C1 segment of cervical spinal cord (tissue), 14 donors: ENCODE results near the gene JAZF1.

ENCODE experiments used
- DNase-seq, 14 donors: peaks; one replicate each; lab custom pipeline; 2025; lab: John Stamatoyannopoulos, UW

JAZF1 gene

DNA sequence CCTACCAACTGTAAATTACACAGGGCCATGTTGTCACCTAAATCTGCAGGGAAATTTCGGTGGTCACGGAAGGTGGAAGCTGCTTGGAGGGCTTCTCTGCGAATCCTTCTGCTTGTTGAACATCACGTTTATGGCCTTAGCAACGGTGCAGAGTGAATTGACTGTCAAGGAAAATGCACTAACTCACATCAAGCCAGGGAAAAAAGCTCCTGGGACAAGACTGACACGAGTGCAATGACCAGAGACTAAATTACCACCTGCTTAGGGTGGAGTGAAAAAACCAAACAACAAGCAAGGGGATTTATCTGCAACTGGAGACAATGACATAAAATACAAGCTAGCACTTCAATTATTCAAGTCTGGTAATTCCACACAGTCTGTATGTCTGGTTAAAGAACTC lies 211.2 kb downstream of the JAZF1 start:
- no peak for DNase-seq

DNA sequence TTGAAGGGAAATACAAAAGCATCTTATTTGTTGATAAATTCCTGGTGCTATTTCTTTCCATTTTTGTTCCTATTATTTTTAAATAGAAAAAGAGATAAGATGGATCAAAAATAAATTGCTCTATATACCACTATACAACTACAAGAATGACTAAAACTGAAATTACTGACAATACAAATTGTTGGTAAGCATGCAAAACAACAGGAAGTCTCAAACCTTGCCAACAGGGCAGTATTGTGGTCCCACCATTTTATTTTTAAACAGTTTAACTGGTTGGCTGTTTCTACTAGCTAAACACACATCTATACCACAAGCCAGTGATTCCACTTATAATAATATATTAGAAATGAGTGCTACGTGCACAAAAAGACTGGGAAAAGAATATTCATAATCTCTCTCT lies 213.0 kb downstream of the JAZF1 start:
- no peak for DNase-seq

DNA sequence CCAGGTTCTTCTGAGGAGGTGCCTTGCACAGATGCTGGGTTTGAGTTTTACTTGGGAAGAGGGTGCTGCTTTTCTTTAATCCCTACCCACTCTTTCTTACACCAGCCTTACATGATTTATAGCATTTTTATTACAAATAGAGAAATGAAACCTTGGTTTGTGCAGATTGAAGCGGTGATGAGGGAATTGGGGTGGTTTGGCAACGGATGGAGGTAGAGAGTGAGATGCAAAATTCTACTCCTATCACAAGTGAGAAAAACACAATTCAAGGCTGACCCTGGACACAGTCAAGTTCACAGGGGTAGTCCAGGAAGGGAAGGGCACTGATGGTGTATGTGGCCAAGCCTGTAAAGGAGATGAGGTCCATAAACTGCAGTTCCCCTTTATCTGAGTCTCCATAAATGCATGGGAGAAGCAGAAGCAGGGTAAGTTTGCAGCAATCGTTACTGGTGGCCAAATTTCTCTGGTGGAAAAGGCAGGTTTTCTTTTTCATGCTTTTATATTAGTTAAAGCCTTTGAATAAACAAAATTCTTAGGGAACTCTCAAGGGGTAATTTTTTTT lies 214.3 kb downstream of the JAZF1 start:
- no peak for DNase-seq

DNA sequence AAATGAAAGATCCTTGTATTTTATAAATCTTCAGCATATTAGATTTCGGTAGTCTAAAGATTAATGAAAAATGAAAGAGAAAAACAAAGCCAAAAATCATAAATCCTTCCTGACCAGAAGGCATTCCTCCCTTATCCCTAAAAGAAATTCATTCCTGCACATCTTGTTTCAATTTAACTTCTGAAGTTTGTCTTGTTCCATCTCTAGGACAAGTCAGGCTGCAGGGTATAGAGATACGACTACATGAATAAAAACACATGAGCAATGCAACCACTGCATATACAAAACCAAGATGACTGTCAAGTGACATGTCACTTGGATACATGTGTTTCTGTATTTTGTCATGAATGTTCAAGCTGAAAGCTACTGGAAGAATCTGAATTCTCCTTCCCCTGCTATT lies 214.9 kb downstream of the JAZF1 start:
- DNase-seq = no peak

DNA sequence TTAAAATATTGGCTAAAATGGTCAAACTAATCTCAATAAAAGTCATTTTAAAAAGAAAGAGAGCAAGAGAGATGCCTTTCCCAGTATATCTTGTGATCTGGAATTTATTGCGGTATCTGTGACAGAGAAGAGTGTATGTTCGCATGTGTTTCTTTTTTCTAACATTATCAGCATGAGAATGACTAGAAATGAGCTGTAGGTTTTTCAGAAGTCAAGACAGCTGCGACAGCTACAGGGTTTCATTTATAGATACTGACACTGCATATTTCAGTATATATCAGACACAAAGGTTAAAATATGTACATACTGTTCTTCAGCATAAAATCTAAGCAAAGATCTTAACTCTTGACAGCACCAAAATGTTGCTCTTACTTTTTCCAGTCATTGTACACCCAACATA lies 215.8 kb downstream of the JAZF1 start:
- no peak for DNase-seq

DNA sequence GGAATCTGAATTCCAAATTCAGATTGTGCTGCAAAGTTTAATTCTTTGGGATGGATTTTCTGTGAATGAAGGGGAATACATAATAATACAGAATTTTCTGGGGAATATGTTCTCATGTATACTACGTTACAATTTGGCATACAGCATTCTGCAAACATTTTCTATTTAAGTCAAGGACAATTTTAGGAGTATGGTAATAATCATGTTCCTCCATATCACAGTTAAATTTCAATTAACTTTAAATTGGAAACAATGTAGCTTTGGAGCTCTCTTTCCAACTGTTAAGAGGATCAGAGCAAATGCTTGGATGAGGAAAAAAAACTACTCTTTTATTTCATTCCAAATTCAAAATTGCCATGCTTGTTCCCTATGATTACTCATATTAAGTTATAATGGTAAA lies 217.5 kb downstream of the JAZF1 start:
- DNase-seq = no peak

DNA sequence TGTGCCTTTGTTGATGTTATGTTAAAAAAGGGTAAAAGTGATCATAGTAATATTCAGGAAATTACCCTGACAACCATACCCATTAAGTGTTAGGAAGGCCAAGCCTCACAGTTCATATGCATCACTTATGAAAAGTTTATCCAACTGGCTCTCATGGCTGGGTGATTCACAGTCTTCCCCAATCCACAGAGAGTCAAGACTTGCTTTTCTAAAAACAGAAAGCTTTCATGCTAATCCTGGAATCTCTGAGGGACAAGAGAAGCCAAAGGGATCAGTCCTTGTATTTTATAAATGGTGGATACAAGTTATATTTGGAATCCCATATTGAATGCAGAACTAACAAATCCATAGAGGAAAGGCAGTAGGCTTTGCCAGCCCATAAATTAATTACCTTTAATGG lies 218.3 kb downstream of the JAZF1 start:
- no peak for DNase-seq

DNA sequence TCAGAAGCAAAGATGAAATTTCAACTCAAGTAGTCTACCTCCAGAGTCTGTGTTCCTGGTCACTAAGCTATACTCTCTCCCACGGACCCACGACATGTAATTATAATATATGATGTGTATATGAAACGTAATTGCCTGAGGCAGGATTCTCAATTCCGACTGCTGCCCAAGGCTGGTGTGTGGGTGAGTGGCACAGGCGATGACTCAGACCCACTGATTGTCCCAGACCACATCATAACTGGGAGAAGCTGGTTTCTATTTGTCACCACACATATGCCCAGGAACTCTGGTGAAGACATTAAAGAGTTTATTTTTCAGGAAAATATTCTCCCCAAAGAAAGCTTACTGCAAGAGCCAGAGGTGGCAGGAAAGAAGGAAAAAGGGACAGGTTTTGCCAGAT lies 219.3 kb downstream of the JAZF1 start:
- peak in 1 of 14 donors; percentile 15 for DNase-seq

DNA sequence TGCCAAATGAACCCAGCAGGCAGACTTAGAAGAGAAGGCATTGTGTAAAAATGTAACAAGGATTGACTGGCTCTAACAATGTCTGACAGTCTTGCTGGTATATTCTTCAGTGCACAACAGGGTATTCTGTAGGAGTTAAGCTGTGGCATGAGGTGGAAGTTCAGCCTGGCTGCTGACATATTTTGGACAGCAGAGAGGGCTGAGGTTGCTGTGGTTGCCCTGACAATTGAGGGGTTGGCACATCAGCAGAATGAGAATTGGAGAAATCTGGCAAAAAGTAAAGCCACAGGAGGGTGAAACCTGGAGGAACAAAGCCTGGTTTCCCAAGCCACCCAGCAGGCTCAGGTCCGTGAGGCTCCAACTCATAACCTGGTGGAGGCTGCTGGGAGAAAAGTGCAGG lies 220.2 kb downstream of the JAZF1 start:
- no peak for DNase-seq

DNA sequence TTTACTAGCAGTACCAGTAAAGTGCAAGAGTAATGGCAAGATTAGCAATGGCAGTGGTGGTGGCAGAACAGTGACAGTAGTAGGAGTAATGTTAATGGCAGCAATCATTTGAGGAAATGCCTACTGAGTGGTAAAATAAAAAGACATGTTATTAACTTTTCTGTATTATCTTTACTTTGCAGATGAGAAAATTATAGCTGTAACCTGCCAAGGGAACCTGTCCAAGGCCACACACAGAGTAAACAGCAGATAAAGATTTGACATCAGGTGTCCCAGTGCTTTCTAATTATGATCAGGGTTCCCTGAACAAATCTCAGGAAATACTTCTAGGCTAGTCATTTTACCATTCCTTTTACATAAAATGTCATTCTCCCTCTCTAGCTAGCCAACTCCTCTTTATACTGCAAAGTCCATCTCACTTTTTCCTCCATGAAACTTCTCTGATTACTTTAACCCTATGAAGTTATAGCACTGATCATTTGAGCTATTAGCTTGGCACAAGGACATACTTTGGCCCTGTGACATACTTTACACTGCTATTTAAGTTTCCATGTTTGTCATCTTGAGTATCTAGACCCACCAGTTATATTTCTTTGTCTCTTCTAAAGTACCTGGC lies 221.6 kb downstream of the JAZF1 start:
- no peak for DNase-seq

DNA sequence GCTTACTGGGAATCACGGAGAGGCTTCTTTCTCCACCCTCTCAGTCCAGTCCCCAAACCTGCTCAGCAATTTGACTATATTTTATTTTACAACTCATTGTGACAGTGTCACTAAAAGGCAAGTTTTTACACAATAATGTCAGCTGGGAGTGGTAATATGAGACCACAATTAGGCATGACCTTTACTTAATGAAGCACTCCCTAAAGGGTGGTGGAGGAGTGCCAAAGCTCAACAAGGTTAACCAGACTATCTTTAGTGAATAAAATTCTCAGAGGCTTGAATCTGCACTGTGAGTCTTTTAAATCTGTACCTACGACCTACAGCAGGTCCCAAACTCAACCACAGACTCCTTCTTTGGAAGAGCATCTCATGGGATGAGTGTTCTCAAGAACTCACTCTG lies 225.0 kb downstream of the JAZF1 start:
- DNase-seq = no peak

DNA sequence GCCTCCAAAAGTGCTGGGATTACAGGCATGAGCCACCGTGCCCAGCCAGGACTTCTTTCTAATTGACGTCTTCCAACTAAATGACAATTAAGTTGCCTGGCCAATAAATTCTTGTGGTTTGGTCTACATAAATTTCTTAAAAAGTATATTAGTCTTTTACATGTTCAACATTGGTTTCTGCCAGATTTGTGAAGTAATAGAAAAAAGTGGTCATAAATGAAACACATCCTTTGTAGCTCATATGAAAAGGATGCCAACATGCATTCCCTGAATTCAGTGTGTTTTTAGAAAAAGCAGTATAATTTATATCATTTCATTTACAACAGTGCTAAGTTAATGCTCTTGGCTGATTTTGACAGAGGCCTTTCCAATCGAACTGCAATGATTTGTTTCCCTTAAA lies 225.6 kb downstream of the JAZF1 start:
- DNase-seq = no peak

DNA sequence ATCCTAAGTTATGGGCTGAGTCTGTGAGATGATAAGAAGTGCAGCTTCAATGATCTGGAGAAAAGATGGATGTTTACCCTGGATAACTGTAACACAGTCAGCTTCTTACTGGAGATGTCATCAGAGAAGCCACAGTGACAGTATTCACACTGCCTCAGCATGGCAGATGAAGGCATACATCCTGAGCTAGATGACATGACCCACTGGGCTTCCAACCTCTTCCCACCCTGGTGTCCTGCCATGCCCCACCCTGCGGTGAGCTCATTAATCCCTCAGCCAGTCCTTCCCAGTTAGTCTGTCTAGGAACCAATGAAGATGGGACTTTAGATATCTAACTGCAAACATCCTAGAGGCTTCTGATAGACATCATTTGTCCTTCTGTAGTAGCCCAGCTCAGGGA lies 226.8 kb downstream of the JAZF1 start:
- DNase-seq = no peak

DNA sequence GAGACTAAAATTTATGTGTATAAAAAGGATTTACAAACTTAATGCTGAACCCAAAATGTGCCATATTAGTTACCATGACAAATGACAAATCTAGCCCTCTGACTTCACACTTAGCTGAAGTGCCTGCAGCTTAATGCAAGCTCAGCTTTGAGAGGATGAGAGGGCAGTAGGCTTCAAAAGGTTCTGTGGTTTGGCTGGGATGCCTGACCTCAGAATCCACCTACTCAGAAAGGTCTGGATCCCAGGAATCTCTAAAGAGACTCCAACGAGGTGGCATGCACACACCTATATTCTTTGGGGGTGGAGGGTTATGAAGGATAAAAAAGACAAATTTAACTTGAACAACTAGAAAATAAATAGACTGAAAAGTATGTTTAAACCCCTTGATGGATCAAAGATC lies 227.2 kb downstream of the JAZF1 start:
- no peak for DNase-seq

DNA sequence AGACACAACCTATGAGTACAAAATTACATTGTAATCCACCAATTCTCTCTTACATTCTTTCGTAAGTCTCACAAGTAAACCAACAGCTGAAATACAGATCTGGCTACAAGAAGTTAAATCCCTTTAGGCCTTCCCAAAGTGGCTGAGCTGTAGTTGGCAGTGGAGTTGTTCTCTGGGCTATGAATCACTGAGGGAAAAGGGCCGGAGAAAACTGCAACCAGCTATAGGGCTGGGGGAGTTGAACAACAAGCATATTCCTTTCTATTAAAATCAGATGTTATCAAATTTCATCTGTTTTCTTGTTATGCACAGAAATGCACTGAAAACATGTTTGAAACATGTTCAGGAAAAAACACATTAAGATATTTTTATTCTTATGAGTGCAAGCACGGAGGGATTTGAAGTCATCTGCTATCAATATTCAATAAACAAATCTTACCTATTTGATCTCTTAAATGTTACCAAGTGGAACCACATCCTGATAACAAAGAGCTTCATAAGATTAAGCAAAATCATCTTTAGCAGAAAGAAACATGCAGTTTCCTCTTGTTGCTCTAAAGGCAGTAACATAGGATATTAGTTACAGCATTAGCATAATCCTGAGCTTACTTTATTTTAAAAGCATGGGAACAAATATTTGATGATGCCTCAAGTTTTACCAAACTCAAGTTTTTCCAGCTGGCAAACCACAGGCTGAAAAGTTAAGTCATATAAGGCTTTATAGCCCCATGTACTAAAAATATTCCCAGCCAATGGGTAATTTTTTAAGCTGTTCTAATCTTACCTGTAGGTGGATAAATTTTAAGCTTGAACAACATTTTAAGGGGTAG lies 227.9 kb downstream of the JAZF1 start:
- no peak for DNase-seq

DNA sequence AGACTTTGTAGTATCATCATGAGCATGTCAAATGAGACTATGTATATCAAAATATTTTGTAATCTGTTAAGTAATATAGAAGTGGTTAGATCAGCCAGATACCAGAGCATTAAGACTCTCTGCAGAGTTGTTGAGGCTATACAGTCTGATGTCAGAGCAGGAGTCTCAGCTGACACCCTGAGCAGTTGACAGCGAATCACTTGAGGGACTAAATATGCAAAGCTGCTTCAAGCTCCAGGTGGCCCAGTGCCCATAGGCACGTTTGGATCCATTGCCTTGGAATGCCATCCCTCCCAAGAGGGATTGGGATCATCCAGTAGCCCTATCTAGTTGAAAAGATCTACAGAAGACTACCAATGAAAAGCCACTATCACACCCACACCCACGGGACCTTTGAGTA lies 230.5 kb downstream of the JAZF1 start:
- no peak for DNase-seq

DNA sequence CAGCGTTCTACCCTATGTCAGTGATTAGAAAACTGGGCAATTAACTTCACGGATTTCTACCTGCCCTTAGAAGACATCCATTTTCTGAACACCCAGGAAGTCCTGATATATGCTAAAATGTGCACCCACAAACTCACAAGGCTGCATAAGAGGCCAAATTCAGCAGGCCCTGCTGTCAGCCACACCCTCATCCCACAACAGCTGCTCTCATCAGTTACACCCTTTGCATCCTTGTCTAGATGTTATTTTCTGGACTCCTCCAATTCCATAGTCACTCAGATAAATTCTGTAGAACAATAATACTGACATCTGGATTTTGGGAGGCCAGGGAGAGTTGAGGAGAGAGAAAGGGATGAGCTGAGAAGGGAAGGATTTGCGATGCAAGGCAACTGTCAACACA lies 231.7 kb downstream of the JAZF1 start:
- no peak for DNase-seq

DNA sequence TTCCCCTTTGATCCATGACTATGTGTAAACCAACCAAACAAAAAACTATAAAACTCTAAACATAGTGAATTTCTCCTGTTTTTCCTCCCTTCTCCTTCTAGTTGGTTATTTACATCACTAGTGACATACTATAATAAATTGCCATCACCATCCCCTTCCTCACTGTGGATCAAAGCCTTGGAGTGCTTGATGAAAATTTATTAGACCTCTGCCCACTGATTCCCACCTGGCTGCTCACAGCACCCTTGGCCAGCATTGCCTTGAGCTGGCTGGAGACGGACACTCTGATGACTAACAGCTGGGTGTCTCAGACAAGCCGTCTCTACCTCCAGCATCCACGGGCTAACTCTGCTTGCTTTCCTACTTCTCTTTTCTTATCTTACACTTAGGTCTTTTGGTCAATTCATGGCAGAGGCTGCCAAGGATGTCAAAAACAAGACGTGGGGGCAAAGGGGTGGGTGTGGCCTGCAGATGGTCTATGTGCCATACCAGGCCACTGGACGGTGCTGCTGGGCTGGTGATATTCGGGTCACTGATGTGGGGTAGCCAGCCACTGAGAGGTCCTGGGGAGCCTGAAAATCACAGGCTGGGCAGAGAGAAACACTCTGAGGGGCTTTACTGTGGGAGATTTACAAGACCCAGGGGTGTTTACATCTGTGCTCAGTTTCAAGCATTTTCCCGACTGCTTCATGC lies 232.9 kb downstream of the JAZF1 start:
- peak in 4 of 14 donors; percentile 34 to 56 (median 44) for DNase-seq

DNA sequence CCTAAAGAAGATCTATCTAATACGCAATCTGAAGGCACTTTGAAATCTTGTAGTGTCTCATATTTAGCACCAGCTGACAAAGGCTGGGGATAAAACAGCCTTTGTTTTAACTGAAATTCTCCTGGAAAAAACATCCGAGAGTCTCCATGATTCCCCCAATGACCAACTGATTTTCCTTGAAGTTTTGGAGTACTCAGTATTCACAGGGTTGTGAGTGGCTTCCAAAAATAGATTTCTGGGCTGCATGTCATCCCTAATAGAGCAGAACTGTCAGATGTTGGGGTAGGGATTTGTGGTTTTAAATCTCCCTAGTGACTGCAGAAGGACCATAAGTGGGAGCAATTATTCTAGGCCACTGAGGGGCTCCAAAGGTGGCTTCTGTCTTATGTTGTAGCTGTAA lies 234.2 kb downstream of the JAZF1 start:
- no peak for DNase-seq

DNA sequence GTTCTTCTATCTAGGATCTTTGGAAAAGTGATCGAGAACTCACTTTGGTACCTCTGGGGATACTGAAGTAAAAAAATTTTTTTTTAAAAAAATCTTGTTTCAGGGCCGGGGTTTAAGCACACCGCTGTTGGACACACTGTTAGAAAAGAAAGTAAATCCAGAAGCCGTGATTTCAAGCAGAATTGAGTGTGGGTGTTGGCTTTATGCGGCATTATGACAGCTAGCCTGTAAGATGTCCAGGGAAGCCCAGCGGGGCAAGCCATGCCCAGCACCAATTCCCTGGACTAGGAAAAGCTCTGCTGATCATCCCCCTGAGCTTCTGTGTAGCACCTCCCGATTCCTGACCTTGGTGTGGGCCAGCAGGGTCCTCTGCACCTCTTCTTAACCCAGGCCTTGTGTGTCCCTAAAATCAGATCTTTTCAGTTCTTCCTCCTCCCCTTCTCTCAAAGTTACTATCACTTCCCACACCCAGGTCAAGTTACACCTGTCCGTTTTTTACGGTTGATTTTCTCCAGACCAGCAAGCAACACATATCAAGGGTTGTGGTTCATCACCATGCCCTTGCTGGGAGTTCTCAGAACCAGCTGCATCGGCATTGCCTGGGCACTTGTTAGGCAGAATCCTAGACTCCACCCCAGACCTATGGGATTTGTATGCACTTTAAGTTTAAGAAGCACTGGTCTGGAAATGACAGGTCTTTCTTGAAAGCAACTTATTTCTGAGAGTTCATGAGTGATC lies 235.4 kb downstream of the JAZF1 start:
- DNase-seq = no peak

DNA sequence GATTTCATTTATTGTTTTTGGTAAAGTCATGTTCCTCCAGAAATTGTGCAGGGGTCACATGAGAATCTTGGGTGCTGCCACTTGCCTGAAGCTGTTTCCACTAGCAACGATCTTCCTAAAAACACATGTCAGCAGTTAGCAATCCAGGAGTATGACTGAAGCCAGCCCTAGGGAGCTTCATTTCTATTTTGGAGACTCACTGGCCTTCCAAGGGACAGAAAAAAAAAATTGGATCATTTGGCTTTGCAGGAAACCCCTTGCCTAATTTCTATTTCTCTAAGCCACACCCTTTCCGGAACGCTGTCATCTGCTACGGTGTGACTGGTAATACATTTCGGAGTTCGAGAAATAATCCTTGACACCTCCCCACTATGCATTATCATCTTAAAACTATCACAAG lies 236.0 kb downstream of the JAZF1 start:
- DNase-seq = peak in 1 of 14 donors; percentile 14

DNA sequence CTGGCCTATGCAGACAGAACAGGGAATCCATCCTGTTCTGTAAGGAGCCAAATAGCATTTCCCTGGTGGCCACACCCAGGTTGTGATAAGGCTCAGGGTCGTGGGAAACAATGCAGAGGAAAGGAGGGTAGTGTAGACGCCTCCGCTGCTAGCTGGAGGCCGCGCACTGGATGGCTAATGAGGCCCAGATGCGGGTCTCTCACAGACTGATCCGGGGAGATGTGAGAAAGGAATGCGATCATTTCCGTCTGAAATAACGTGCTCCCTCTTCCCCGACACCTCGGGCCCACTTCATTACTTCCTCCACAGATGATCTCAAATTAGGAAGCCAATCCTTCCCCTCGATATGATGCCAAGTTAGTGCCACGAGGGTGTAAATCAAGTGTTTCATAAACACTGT lies 237.4 kb downstream of the JAZF1 start:
- DNase-seq = no peak
